ENCODE measurements around the gene EXOC1. TPM values are rescaled to one million over a fixed set of nuclear protein-coding genes. Genes with fewer than 3 reads are reported as not detected.

EXOC1 gene
- total RNA-seq, 1 experiment from 2014 or later, result 12.0 TPM

- POLR2A ChIA-PET (ENCODE audit: low non-redundant PET), result no interaction called here
- BruUV-seq (replicated peaks), result no TSS peak
Measured at GRCh38 chr4:55857586-55857985, 4.1 kb downstream of the EXOC1 start.

GRCh38 chr4:55859711-55860110, 6.3 kb downstream of the EXOC1 start:
- no peak for DNase-seq (ENCODE audit: low spot score)
- no peak for TF ChIP-seq EZH2 (IDR thresholded peaks at IDR 0.05; ENCODE audit: borderline replicate concordance, low read depth, low read length, poor library complexity, severe bottlenecking)
- no peak for TF ChIP-seq CTCF (conservative IDR thresholded peaks at IDR 0.05; ENCODE audit: low read depth, low read length)
- intact Hi-C loops (cut with micrococcal nuclease; ENCODE audit: unreplicated experiment), result loop anchor here (10.0 kb wide), 2 partner anchors 315 to 455 kb away; partner anchors contain the start of gene CLOCK
- Histone ChIP-seq H3K36me3 (ENCODE audit: insufficient read depth, low read length, poor library complexity, severe bottlenecking) (peaks cover 2% of the 10 kb centered on the region), H3K4me1 (ENCODE audit: insufficient read depth, low read length, poor library complexity, severe bottlenecking) (no peaks in the 10 kb centered on the region), H3K27me3 (replicated peaks; ENCODE audit: insufficient read depth, low read depth, low read length, poor library complexity) (no peaks in the 10 kb centered on the region), H3K4me3 (ENCODE audit: low read depth, low read length, poor library complexity, severe bottlenecking) (no peak overlapping the region), H3K27ac (ENCODE audit: low read depth, low read length, poor library complexity, severe bottlenecking) (no peak overlapping the region), H3K9me3 (ENCODE audit: low read depth, low read length, poor library complexity, severe bottlenecking) (no peaks in the 10 kb centered on the region)
- CTCF ChIA-PET, result no interaction called here
- POLR2A ChIA-PET (ENCODE audit: low non-redundant PET), result no interaction called here
- BruUV-seq (replicated peaks), result no TSS peak

More at GRCh38 chr4:55857586-55857985, 4.1 kb downstream of the EXOC1 start:
- CTCF ChIA-PET, result no interaction called here
- no peaks in the 10 kb centered on the region for H3K27me3 ChIP-seq (replicated peaks; ENCODE audit: insufficient read depth, low read depth, low read length, poor library complexity)
- H3K4me1 ChIP-seq (ENCODE audit: insufficient read depth, low read length, poor library complexity, severe bottlenecking), result no peaks in the 10 kb centered on the region
- TF ChIP-seq EZH2 (IDR thresholded peaks at IDR 0.05; ENCODE audit: borderline replicate concordance, low read depth, low read length, poor library complexity, severe bottlenecking) (no peak), CTCF (conservative IDR thresholded peaks at IDR 0.05; ENCODE audit: low read depth, low read length) (no peak)
- H3K27ac ChIP-seq (ENCODE audit: low read depth, low read length, poor library complexity, severe bottlenecking), result no peak overlapping the region
- intact Hi-C loops (cut with micrococcal nuclease; ENCODE audit: unreplicated experiment), result no loop called here
- no peaks in the 10 kb centered on the region for H3K9me3 ChIP-seq (ENCODE audit: low read depth, low read length, poor library complexity, severe bottlenecking)
- no peak overlapping the region for H3K4me3 ChIP-seq (ENCODE audit: low read depth, low read length, poor library complexity, severe bottlenecking)
- H3K36me3 ChIP-seq (ENCODE audit: insufficient read depth, low read length, poor library complexity, severe bottlenecking), result no peaks in the 10 kb centered on the region
- no peak for DNase-seq (ENCODE audit: low spot score)

- no peaks in the 10 kb centered on the region for H3K9me3 ChIP-seq (ENCODE audit: low read depth, low read length, poor library complexity, severe bottlenecking)
- H3K27me3 ChIP-seq (replicated peaks; ENCODE audit: insufficient read depth, low read depth, low read length, poor library complexity), result no peaks in the 10 kb centered on the region
- intact Hi-C loops (cut with micrococcal nuclease; ENCODE audit: unreplicated experiment), result loop anchor here (10.0 kb wide), 2 partner anchors 320 to 460 kb away; partner anchors contain the start of gene CLOCK
- CTCF ChIA-PET, result no interaction called here
- peaks cover 19% of the 10 kb centered on the region for H3K4me1 ChIP-seq (ENCODE audit: insufficient read depth, low read length, poor library complexity, severe bottlenecking)
- H3K27ac ChIP-seq (ENCODE audit: low read depth, low read length, poor library complexity, severe bottlenecking), result no peak overlapping the region
- H3K4me3 ChIP-seq (ENCODE audit: low read depth, low read length, poor library complexity, severe bottlenecking), result no peak overlapping the region
- TF ChIP-seq EZH2 (IDR thresholded peaks at IDR 0.05; ENCODE audit: borderline replicate concordance, low read depth, low read length, poor library complexity, severe bottlenecking) (no peak), CTCF (conservative IDR thresholded peaks at IDR 0.05; ENCODE audit: low read depth, low read length) (no peak)
- POLR2A ChIA-PET (ENCODE audit: low non-redundant PET), result no interaction called here
- H3K36me3 ChIP-seq (ENCODE audit: insufficient read depth, low read length, poor library complexity, severe bottlenecking), result peaks cover 3% of the 10 kb centered on the region
- no peak for DNase-seq (ENCODE audit: low spot score)
- no TSS peak for BruUV-seq (replicated peaks)
Measured at GRCh38 chr4:55864577-55865223, 11.3 kb downstream of the EXOC1 start.

Data from A673 (cell line).